ENCODE results near the gene LMO4. TPM values are rescaled to one million over a fixed set of nuclear protein-coding genes. Genes with fewer than 3 reads are reported as not detected.

LMO4 gene
- total and polyA plus RNA-seq, 10 of the 15 experiments (the other 5 are each of a cell fraction or from before 2014, with no cell fraction given) = 3.8 to 76.6 (median 20.7) TPM

GRCh38 chr1:87392248-87393192, 63.8 kb downstream of the LMO4 start:
- Histone ChIP-seq H2AFZ (ENCODE audit: control insufficient read depth, low read depth, low read length) (no peak overlapping the region), H3K79me2 (ENCODE audit: control insufficient read depth, insufficient read depth, low read length) (no peaks in the 10 kb centered on the region), H3K9ac (ENCODE audit: control insufficient read depth, insufficient read depth, low read length) (no peak overlapping the region), H3K4me2 (ENCODE audit: control insufficient read depth, insufficient read depth) (no peak overlapping the region), H3K9me3 (replicated peaks; ENCODE audit: control insufficient read depth, insufficient read depth, low read length) (no peaks in the 10 kb centered on the region; the same call in 2 of the 3 replicates), H3K4me3 (no peak overlapping the region), H3K27me3 (replicated peaks in 1 of 2; ENCODE audit: control insufficient read depth in 2 of 2, insufficient read depth in 2 of 2, low read length in 1 of 2) (no peaks in the 10 kb centered on the region), H3K4me1 (ENCODE audit: control insufficient read depth, insufficient read depth, low read length) (peaks cover 15% of the 10 kb centered on the region), H3K36me3 (ENCODE audit: control insufficient read depth in 2 of 2, insufficient read depth in 2 of 2, low read length in 1 of 2) (no peaks in the 10 kb centered on the region), H3K27ac (ENCODE audit: control insufficient read depth, insufficient read depth) (no peak overlapping the region), H4K20me1 (ENCODE audit: control insufficient read depth, insufficient read depth) (no peaks in the 10 kb centered on the region)
- no TSS peak for BruUV-seq (replicated peaks)
- intact Hi-C loops (cut with micrococcal nuclease; ENCODE audit: unreplicated experiment) (no loop called here), in situ Hi-C loops (cut with MboI) (no loop called here)
- 77% methylated on average over 7 of the region's 7 CpGs for WGBS (ENCODE audit: insufficient coverage, insufficient replicate concordance, low lambda C conversion rate, missing lambda C conversion rate)
- DNase-seq (ENCODE audit: low read depth, low spot score) (no peak), ATAC-seq (no peak), FAIRE-seq (no peak)
- ChIA-PET POLR2A (no interaction called here), CTCF (no interaction called here), RAD21 (ENCODE audit: unreplicated experiment) (no interaction called here), SMC1A (ENCODE audit: uncharacterized antibody, unreplicated experiment) (no interaction called here)
- TF ChIP-seq E2F4 (IDR thresholded peaks at IDR 0.05; ENCODE audit: low read depth, low read length) (no peak), NFIC (IDR thresholded peaks at IDR 0.05; ENCODE audit: low read depth, low read length) (no peak), IKZF2 (IDR thresholded peaks at IDR 0.05) (no peak), HDGF (IDR thresholded peaks at IDR 0.05) (no peak), MYC (IDR thresholded peaks at IDR 0.05; ENCODE audit: insufficient read depth, insufficient read length, insufficient replicate concordance, low read length, severe bottlenecking) (no peak), ZZZ3 (IDR thresholded peaks at IDR 0.05; ENCODE audit: control insufficient read depth, insufficient read length, low read depth) (no peak), ELK1 (IDR thresholded peaks at IDR 0.05; ENCODE audit: low read depth, low read length) (no peak), MLLT1 (IDR thresholded peaks at IDR 0.05) (no peak), PML (IDR thresholded peaks at IDR 0.05; ENCODE audit: low read length) (no peak), ZNF687 (IDR thresholded peaks at IDR 0.05) (no peak), CREM (IDR thresholded peaks at IDR 0.05; ENCODE audit: low read depth) (no peak), E2F8 (IDR thresholded peaks at IDR 0.05; ENCODE audit: low read depth, partially characterized antibody) (no peak)
